ENCODE results near the gene ZNF714. TPM values are rescaled to one million over a fixed set of nuclear protein-coding genes. Genes with fewer than 3 reads are reported as not detected.

The ZNF714 gene
- total RNA-seq, 3 donors from 2014 or later (not counting 1 experiment from before 2014, with no cell fraction given): 12.5 to 15.0 (median 14.7) TPM

- Histone ChIP-seq H3K27me3 (ENCODE audit: control insufficient read depth, insufficient read depth, low read length) (no peaks in the 10 kb centered on the region), H3K4me1 (ENCODE audit: control insufficient read depth, insufficient read depth, low read length) (no peaks in the 10 kb centered on the region), H3K27ac (ENCODE audit: low read length) (no peak overlapping the region), H3K36me3 (ENCODE audit: control insufficient read depth, insufficient read depth, low read length) (peaks cover 4% of the 10 kb centered on the region), H3K4me3 (ENCODE audit: low read length) (no peak overlapping the region), H3K9me3 (ENCODE audit: control insufficient read depth, insufficient read depth, low read length) (peaks cover 7% of the 10 kb centered on the region)
- peaks cover 34% of the 10 kb centered on the region for H3K36me3 Mint-ChIP-seq
- H3K27ac Mint-ChIP-seq: peak overlapping the region in 1 of 2 donors; percentile 73
- H3K27me3 Mint-ChIP-seq (ENCODE audit: low read depth in 2 of 2): no peaks in the 10 kb centered on the region
- ATAC-seq (no peak), DNase-seq (no peak)
- no peak for TF ChIP-seq CTCF (IDR thresholded peaks at IDR 0.05)
- peaks cover 0 to 6% of the 10 kb centered on the region in 2 donors for H3K4me1 Mint-ChIP-seq
- H3K9me3 Mint-ChIP-seq: peaks cover 11 to 17% of the 10 kb centered on the region in 2 donors
- peak overlapping the region; percentile 19 for H3K4me3 Mint-ChIP-seq
- 100% methylated on average over 2 of the region's 2 CpGs for WGBS (ENCODE audit: insufficient coverage)
- intact Hi-C loops (cut with micrococcal nuclease): no loop called here
Observed at GRCh38 chr19:21117041-21117907, 35.3 kb downstream of the ZNF714 start.

DNA sequence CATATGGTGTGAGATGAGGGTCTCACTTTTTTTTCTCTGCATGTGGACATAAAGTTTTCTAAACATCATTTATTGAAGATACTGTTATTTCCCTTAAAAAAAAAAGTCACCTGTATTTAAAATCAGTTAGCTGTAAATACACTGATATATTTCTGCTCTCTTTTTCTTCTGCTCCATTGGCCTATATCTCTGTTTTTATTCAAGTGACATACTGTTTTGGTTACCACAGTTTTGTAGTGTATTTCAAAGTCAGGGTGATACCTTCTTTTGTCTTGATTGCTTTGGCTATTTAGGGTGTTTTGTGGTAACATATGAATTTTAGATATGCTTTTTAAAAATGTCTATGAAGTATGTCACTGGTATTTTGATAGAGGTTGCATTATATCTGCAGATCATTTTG lies 44.1 kb downstream of the ZNF714 start:
- Mint-ChIP-seq H3K36me3 (no peaks in the 10 kb centered on the region), H3K9me3 (peaks cover 6 to 15% of the 10 kb centered on the region in 2 donors)
- intact Hi-C loops (cut with micrococcal nuclease): no loop called here

DNA sequence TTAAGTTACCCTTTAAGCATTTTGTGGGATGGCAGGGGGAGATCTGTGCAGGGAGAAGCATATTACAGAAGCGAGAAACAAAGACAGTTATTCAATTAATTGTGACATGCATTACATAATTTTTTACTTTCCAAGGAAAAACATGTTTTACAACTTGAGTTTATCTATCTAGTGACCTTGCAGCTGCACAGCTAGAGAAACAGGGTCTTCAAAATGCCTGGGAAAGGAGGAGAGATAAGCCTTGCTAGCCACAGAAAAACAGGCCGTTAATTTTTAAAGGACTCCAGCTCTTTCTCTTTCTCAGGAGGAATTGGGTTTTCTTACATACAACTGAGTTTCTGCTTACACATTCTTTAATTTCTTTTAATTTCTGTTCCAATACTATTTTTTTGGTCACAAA lies 45.0 kb downstream of the ZNF714 start:
- Histone ChIP-seq H3K9me3 (ENCODE audit: control insufficient read depth, insufficient read depth, low read length) (peaks cover 12% of the 10 kb centered on the region), H3K4me3 (ENCODE audit: low read length) (no peak overlapping the region), H3K4me1 (ENCODE audit: control insufficient read depth, insufficient read depth, low read length) (no peaks in the 10 kb centered on the region), H3K27ac (ENCODE audit: low read length) (no peak overlapping the region), H3K27me3 (ENCODE audit: control insufficient read depth, insufficient read depth, low read length) (no peaks in the 10 kb centered on the region), H3K36me3 (ENCODE audit: control insufficient read depth, insufficient read depth, low read length) (no peaks in the 10 kb centered on the region)
- no peak for TF ChIP-seq CTCF (IDR thresholded peaks at IDR 0.05)
- Mint-ChIP-seq H3K4me1 (no peaks in the 10 kb centered on the region), H3K36me3 (no peaks in the 10 kb centered on the region), H3K27me3 (ENCODE audit: low read depth in 2 of 2) (no peaks in the 10 kb centered on the region), H3K27ac (no peak overlapping the region), H3K4me3 (no peak overlapping the region), H3K9me3 (peaks cover 6 to 15% of the 10 kb centered on the region in 2 donors)
- WGBS (ENCODE audit: insufficient coverage): 0% methylated on average over 1 of the region's 2 CpGs
- DNase-seq (no peak), ATAC-seq (no peak)
- intact Hi-C loops (cut with micrococcal nuclease): no loop called here

More for the DNA sequence above, 44.1 kb downstream of the ZNF714 start:
- no peak overlapping the region for H3K4me3 ChIP-seq (ENCODE audit: low read length)
- DNase-seq: no peak
- H3K9me3 ChIP-seq (ENCODE audit: control insufficient read depth, insufficient read depth, low read length): peaks cover 9% of the 10 kb centered on the region
- no peak for TF ChIP-seq CTCF (IDR thresholded peaks at IDR 0.05)
- H3K27ac Mint-ChIP-seq: no peak overlapping the region
- no peak overlapping the region for H3K27ac ChIP-seq (ENCODE audit: low read length)
- H3K4me3 Mint-ChIP-seq: no peak overlapping the region
- H3K27me3 Mint-ChIP-seq (ENCODE audit: low read depth in 2 of 2): no peaks in the 10 kb centered on the region
- H3K4me1 Mint-ChIP-seq: no peaks in the 10 kb centered on the region
- no peaks in the 10 kb centered on the region for H3K4me1 ChIP-seq (ENCODE audit: control insufficient read depth, insufficient read depth, low read length)
- no peaks in the 10 kb centered on the region for H3K27me3 ChIP-seq (ENCODE audit: control insufficient read depth, insufficient read depth, low read length)
- ATAC-seq: no peak
- no peaks in the 10 kb centered on the region for H3K36me3 ChIP-seq (ENCODE audit: control insufficient read depth, insufficient read depth, low read length)

Measured in natural killer cell (primary cell).